Endothelial cell of umbilical vein (primary cell): ENCODE data around the gene CCL7. TPM values are rescaled to one million over a fixed set of nuclear protein-coding genes. Genes with fewer than 3 reads are reported as not detected.

Experiments
- BruUV-seq: library from RNA; stranded (reverse); fragments of 400-500 nt; replicated peaks from 2 replicates; lab custom pipeline; 2021; lab: Mats Ljungman, UMichigan
- CTCF ChIA-PET: fragments of 300-600, 350-600 bp; sonication (Branson Sonifier 250); formaldehyde crosslinking; loops from one replicate; lab custom pipeline; 2021; ENCODE audit warnings: antibody characterized with exemption, inconsistent platforms; lab: Charles Lee
- POLR2A ChIA-PET: fragments of 300-600, 350-600 bp; sonication (Branson Sonifier 250); formaldehyde crosslinking; loops from one replicate; lab custom pipeline; 2021; ENCODE audit warnings: antibody characterized with exemption, inconsistent platforms; lab: Charles Lee
- DNase-seq: peaks from one replicate; pipeline ENCODE4 v3.0.0-alpha.2; 2011; ENCODE audit warnings: low read depth, low spot score
- FAIRE-seq: peaks from 2 replicates; lab custom pipeline; 2011; peaks lifted over from hg19 to GRCh38; lab: Jason Lieb, UNC
- H2AFZ ChIP-seq: 2 replicates; pipeline ENCODE4 v1.6.0; 2012; ENCODE audit warnings: low read depth, low read length, control low read depth, inconsistent platforms
- H3K27ac ChIP-seq: 2 replicates; pipeline ENCODE4 v1.5.1; 2011; ENCODE audit warnings: low read depth, mild to moderate bottlenecking, control low read depth, low read length, moderate library complexity; ENCODE audit not compliant: insufficient read depth
- H3K27me3 ChIP-seq, 2 experiments: 2 replicates each; pipeline versions ENCODE4 v1.6.0 to v1.6.1; 2011; ENCODE audit warnings: low read length in 2 of 2, mixed read lengths in 1 of 2; ENCODE audit not compliant: control insufficient read depth in 2 of 2, insufficient read depth in 2 of 2
- H3K36me3 ChIP-seq, 2 experiments: 2 replicates in 1 of 2; 3 replicates in 1 of 2; pipeline ENCODE4 v1.5.1; 2011; ENCODE audit warnings: low read length in 2 of 2, mild to moderate bottlenecking in 1 of 2, moderate library complexity in 1 of 2; ENCODE audit not compliant: control insufficient read depth in 2 of 2, insufficient read depth in 2 of 2; ENCODE audit errors: extremely low read depth in 1 of 2
- H3K4me1 ChIP-seq: 3 replicates; pipeline ENCODE4 v1.5.1; 2011; ENCODE audit warnings: mild to moderate bottlenecking, low read length; ENCODE audit not compliant: control insufficient read depth, insufficient read depth; ENCODE audit errors: extremely low read depth
- H3K4me2 ChIP-seq: 2 replicates; pipeline ENCODE4 v1.6.1; 2011; ENCODE audit warnings: low read length, control low read depth, mixed read lengths; ENCODE audit not compliant: insufficient read depth
- H3K4me3 ChIP-seq, 3 experiments: fragments of 200-600 bp in 1 of 3; sonication (generic), shearing (Covaris generic) in 1 of 3; replicated peaks in 1 of 3; 2 replicates each; pipeline ENCODE4 v1.5.1; 2011 to 2016; ENCODE audit warnings: control low read depth in 3 of 3, low read length in 3 of 3, mild to moderate bottlenecking in 2 of 3, inconsistent platforms in 1 of 3, low read depth in 1 of 3, moderate library complexity in 1 of 3; ENCODE audit not compliant: insufficient read depth in 1 of 3
- H3K79me2 ChIP-seq: 2 replicates; pipeline ENCODE4 v1.6.0; 2012; ENCODE audit warnings: low read length, inconsistent platforms; ENCODE audit not compliant: control insufficient read depth, insufficient read depth
- H3K9ac ChIP-seq: replicated peaks from 2 replicates; pipeline ENCODE3; 2011; ENCODE audit warnings: low read length, control low read depth; ENCODE audit not compliant: insufficient read depth; ENCODE audit errors: extremely low read depth
- H3K9me1 ChIP-seq: replicated peaks from 3 replicates; pipeline ENCODE4 v1.6.0; 2011; ENCODE audit warnings: mild to moderate bottlenecking, low read length; ENCODE audit not compliant: control insufficient read depth, insufficient read depth; ENCODE audit errors: extremely low read depth
- H3K9me3 ChIP-seq: replicated peaks from 2 replicates; pipeline ENCODE4 v1.5.1; 2012; ENCODE audit warnings: low read length, inconsistent platforms; ENCODE audit not compliant: control insufficient read depth, insufficient read depth
- H4K20me1 ChIP-seq: replicated peaks from 2 replicates; pipeline ENCODE3; 2011; ENCODE audit warnings: mild to moderate bottlenecking, low read length; ENCODE audit not compliant: control insufficient read depth, insufficient read depth; ENCODE audit errors: extremely low read depth
- CTCF ChIP-seq, 2 donors: IDR thresholded peaks; 1 replicate in 1 of 2; 2 replicates in 1 of 2; pipeline ENCODE4 v1.5.1; 2011; ENCODE audit warnings: low read length in 2 of 2, mild to moderate bottlenecking in 2 of 2, moderate library complexity in 2 of 2, control low read depth in 1 of 2, inconsistent platforms in 1 of 2, low read depth in 1 of 2; ENCODE audit not compliant: insufficient read depth in 1 of 2; ENCODE audit errors: extremely low read depth in 1 of 2
- FOS ChIP-seq: IDR thresholded peaks from 2 replicates; pipeline ENCODE4 v1.6.1; 2011; ENCODE audit warnings: mild to moderate bottlenecking, low read length, moderate library complexity, borderline replicate concordance; ENCODE audit not compliant: insufficient read depth
- GATA2 ChIP-seq: IDR thresholded peaks from 2 replicates; pipeline ENCODE4 v1.7.0; 2011; ENCODE audit warnings: low read depth, mild to moderate bottlenecking, moderate library complexity, mixed read lengths, low read length; ENCODE audit not compliant: insufficient read length, insufficient read depth
- JUN ChIP-seq: IDR thresholded peaks from 2 replicates; pipeline ENCODE4 v1.6.1; 2011; ENCODE audit warnings: borderline replicate concordance, low read depth; ENCODE audit not compliant: insufficient read length, insufficient read depth
- MAX ChIP-seq: IDR thresholded peaks from 2 replicates; pipeline ENCODE4 v1.6.1; 2011; ENCODE audit not compliant: insufficient read depth, insufficient read length
- MYC ChIP-seq: IDR thresholded peaks from one replicate; pipeline ENCODE4 v1.6.1; 2011; ENCODE audit warnings: mild to moderate bottlenecking, low read depth, low read length
- POLR2A ChIP-seq: IDR thresholded peaks from 2 replicates; pipeline ENCODE4 v1.6.1; 2012; ENCODE audit warnings: low read depth, mild to moderate bottlenecking, control low read depth, low read length
- POLR2AphosphoS5 ChIP-seq: IDR thresholded peaks from 2 replicates; pipeline ENCODE4 v1.6.1; 2012; ENCODE audit warnings: low read depth, mild to moderate bottlenecking, control low read depth, low read length, moderate library complexity; ENCODE audit not compliant: insufficient read depth
- dilution Hi-C: fragments of 300-500 bp; cut with MboI; formaldehyde crosslinking; loops from one replicate; pipeline ENCODE4 v1.15.0; 2019; ENCODE audit warnings: low sequenced_read_pairs; ENCODE audit not compliant: extremely low pct_ligation_motif_present
- intact Hi-C: fragments of 100-400 bp; cut with micrococcal nuclease; formaldehyde crosslinking; loops from one replicate; pipeline ENCODE4 v1.10.0; 2022
- polyA plus RNA-seq, 4 experiments: library from polyadenylated mRNA; depleted of rRNA in 3 of 4; stranded (reverse) in 3 of 4; unstranded in 1 of 4; fragments of >200 nt; gene quantifications; 2 replicates each; pipeline versions ENCODE4 v1.2.1 to v1.2.3, GENCODE V29; 2011 to 2012; ENCODE audit warnings: missing spikeins in 1 of 4
- total RNA-seq: library from RNA; stranded (reverse); gene quantifications from 2 replicates; pipeline ENCODE4 v1.2.3, GENCODE V29; 2021

CCL7 gene
- total and polyA plus RNA-seq, 2 donors (not counting 3 experiments of a cell fraction or from before 2014, with no cell fraction given) = 0.25 TPM; not detected in 1

DNA sequence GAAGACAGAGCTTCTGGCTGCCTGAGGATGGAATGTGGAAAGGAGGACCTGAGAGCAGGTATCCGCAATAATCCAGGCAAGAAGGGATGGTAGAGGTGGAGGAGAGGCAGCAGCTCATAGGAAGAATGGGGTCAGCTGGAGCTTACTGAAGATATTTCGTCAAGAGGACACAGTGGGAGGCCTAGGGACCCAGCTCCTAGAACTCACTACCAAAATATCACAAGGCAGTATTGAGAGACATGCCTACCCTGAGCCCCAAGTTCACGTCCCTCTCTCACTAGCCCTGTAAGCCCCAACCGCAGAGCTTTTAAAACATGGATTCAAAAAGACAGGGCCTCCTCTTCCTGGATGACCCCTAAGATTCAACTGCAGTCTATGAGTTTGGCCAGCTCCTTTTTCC lies 35.0 kb downstream of the CCL7 start:
- POLR2A ChIA-PET = no interaction called here
- Histone ChIP-seq H3K9me1 (no peaks in the 10 kb centered on the region), H3K36me3 (no peaks in the 10 kb centered on the region), H3K27me3 (peaks cover 11 to 15% of the 10 kb centered on the region in 2 experiments), H3K79me2 (no peaks in the 10 kb centered on the region), H3K4me2 (no peak overlapping the region), H4K20me1 (no peaks in the 10 kb centered on the region), H3K27ac (no peak overlapping the region), H2AFZ (no peak overlapping the region), H3K9ac (no peak overlapping the region), H3K4me1 (peaks cover 7% of the 10 kb centered on the region), H3K4me3 (no peak overlapping the region), H3K9me3 (no peaks in the 10 kb centered on the region)
- dilution Hi-C loops (loop anchor here (25.0 kb wide), 1 partner anchor 93 kb away; no protein-coding TSS in a partner anchor), intact Hi-C loops (no loop called here)
- no TSS peak for BruUV-seq
- CTCF ChIA-PET = interaction anchor here (0.7 to 11.1 kb wide), 9 partner anchors 35 to 134 kb away, joined by 3 to 179 read pairs (median 4); partner anchors contain the start of genes CCL1 and CCL7
- DNase-seq (no peak), FAIRE-seq (no peak)
- TF ChIP-seq POLR2AphosphoS5 (no peak), MAX (no peak), FOS (no peak), GATA2 (no peak), CTCF (IDR thresholded peaks at IDR 0.05; ENCODE audit: extremely low read depth in 1 of 2, insufficient read depth in 1 of 2, low read depth in 1 of 2, low read length in 2 of 2) (no peak), MYC (no peak), POLR2A (no peak), JUN (no peak)
